ENCODE data around the gene NUP43. TPM values are rescaled to one million over a fixed set of nuclear protein-coding genes. Genes with fewer than 3 reads are reported as not detected.
"Not testable (repeated sequence)": the region's sequence is repeated elsewhere in the genome, so short reads cannot be mapped to it uniquely, and the experiment has no call there.

NUP43 gene
- total RNA-seq, 6 experiments from 2014 or later: 29.6 to 43.3 (median 37.2) TPM

- Mint-ChIP-seq H3K4me1 (ENCODE audit: low read depth) (0 out of 2 replicates have a peak, but pooled peaks cover 1% of the 10 kb centered on the region), H3K36me3 (ENCODE audit: low read depth) (peaks cover 16% of the 10 kb centered on the region), H3K27ac (no peak overlapping the region)
Measured at GRCh38 chr6:149686230-149686629, 60.1 kb downstream of the NUP43 start.

GRCh38 chr6:149683256-149683859 lies 63.0 kb downstream of the NUP43 start:
- no peak for DNase-seq

More at GRCh38 chr6:149686230-149686629, 60.1 kb downstream of the NUP43 start:
- TF ChIP-seq CTCF (IDR thresholded peaks at IDR 0.05): no peak
- H3K4me3 Mint-ChIP-seq: no peak overlapping the region
- no peaks in the 10 kb centered on the region for H3K9me3 Mint-ChIP-seq
- DNase-seq: no peak
- H3K27me3 Mint-ChIP-seq (ENCODE audit: insufficient read depth): peaks cover 1% of the 10 kb centered on the region; the same call in 1 of the 2 replicates

GRCh38 chr6:149681845-149682244 lies 64.5 kb downstream of the NUP43 start:
- not testable (repeated sequence) for H3K4me3 Mint-ChIP-seq; DNase-seq; H3K27me3 Mint-ChIP-seq (ENCODE audit: insufficient read depth); H3K9me3 Mint-ChIP-seq; H3K27ac Mint-ChIP-seq
- peaks cover 13% of the 10 kb centered on the region for H3K4me1 Mint-ChIP-seq (ENCODE audit: low read depth)
- H3K36me3 Mint-ChIP-seq (ENCODE audit: low read depth): peaks cover 30% of the 10 kb centered on the region

More at GRCh38 chr6:149683256-149683859, 63.0 kb downstream of the NUP43 start:
- peaks cover 20% of the 10 kb centered on the region for H3K36me3 Mint-ChIP-seq (ENCODE audit: low read depth)
- 0 out of 2 replicates have a peak, but pooled peaks cover 6% of the 10 kb centered on the region for H3K4me1 Mint-ChIP-seq (ENCODE audit: low read depth)
- H3K9me3 Mint-ChIP-seq: no peaks in the 10 kb centered on the region
- TF ChIP-seq CTCF (IDR thresholded peaks at IDR 0.05): no peak
- no peak overlapping the region for H3K27ac Mint-ChIP-seq
- H3K27me3 Mint-ChIP-seq (ENCODE audit: insufficient read depth): peaks cover 1% of the 10 kb centered on the region; the same call in 1 of the 2 replicates
- H3K4me3 Mint-ChIP-seq: no peak overlapping the region

- DNase-seq: no peak
- Mint-ChIP-seq H3K27ac (no peak overlapping the region), H3K4me3 (no peak overlapping the region), H3K4me1 (ENCODE audit: low read depth) (peaks cover 14% of the 10 kb centered on the region), H3K36me3 (ENCODE audit: low read depth) (peaks cover 33% of the 10 kb centered on the region), H3K9me3 (no peaks in the 10 kb centered on the region), H3K27me3 (ENCODE audit: insufficient read depth) (peaks cover 3% of the 10 kb centered on the region; the same call in 1 of the 2 replicates)
- no peak for TF ChIP-seq CTCF (IDR thresholded peaks at IDR 0.05)
Measured at GRCh38 chr6:149681209-149681608, 65.1 kb downstream of the NUP43 start.

GRCh38 chr6:149680503-149680902 lies 65.8 kb downstream of the NUP43 start:
- Mint-ChIP-seq H3K9me3 (no peaks in the 10 kb centered on the region), H3K4me1 (ENCODE audit: low read depth) (peaks cover 14% of the 10 kb centered on the region), H3K27me3 (ENCODE audit: insufficient read depth) (peaks cover 3% of the 10 kb centered on the region; the same call in 1 of the 2 replicates), H3K36me3 (ENCODE audit: low read depth) (peaks cover 33% of the 10 kb centered on the region), H3K27ac (no peak overlapping the region), H3K4me3 (no peak overlapping the region)
- DNase-seq: no peak
- no peak for TF ChIP-seq CTCF (IDR thresholded peaks at IDR 0.05)

Other genes with a start within 250 kb of the NUP43 start
- gene PPIL4, start 200.5 kb downstream of the NUP43 start, total RNA-seq (2021; fragmentation: NEBNext Ultra II Directional; extraction: Animal tissue kit (Norgen Biotek cat#: 25700)): 10 to 100 TPM; 31.9 to 35.1 (median 34.6) TPM
- gene GINM1, start 180.2 kb downstream of the NUP43 start, total RNA-seq (2021; fragmentation: NEBNext Ultra II Directional; extraction: Animal tissue kit (Norgen Biotek cat#: 25700)): 10 to 100 TPM; 60.9 to 69.3 (median 63.7) TPM
- 10 to 100 TPM; 14.5 to 16.6 (median 16.1) TPM for gene KATNA1, start 97.8 kb downstream of the NUP43 start, total RNA-seq (2021; fragmentation: NEBNext Ultra II Directional; extraction: Animal tissue kit (Norgen Biotek cat#: 25700))
- 10 to 100 TPM; 17.8 to 22.2 (median 20.1) TPM for gene LATS1, start 28.4 kb downstream of the NUP43 start, total RNA-seq (2021; fragmentation: NEBNext Ultra II Directional; extraction: Animal tissue kit (Norgen Biotek cat#: 25700))
- gene PCMT1, start 3.2 kb upstream of the NUP43 start, total RNA-seq (2021; fragmentation: NEBNext Ultra II Directional; extraction: Animal tissue kit (Norgen Biotek cat#: 25700)): 100 to 1,000 TPM in 5 of 6 experiments, 10 to 100 TPM in 1; 99.7 to 126 (median 112) TPM
- 10 to 100 TPM; 27.4 to 34.6 (median 30.4) TPM for gene LRP11, start 117.8 kb upstream of the NUP43 start, total RNA-seq (2021; fragmentation: NEBNext Ultra II Directional; extraction: Animal tissue kit (Norgen Biotek cat#: 25700))
- under 1 TPM in 5 of 6 experiments, not detected in 1; 0.14 to 0.41 (median 0.26) TPM for gene RAET1E, start 151.6 kb upstream of the NUP43 start, total RNA-seq (2021; fragmentation: NEBNext Ultra II Directional; extraction: Animal tissue kit (Norgen Biotek cat#: 25700))
- gene RAET1G, start 176.6 kb upstream of the NUP43 start, total RNA-seq (2021; fragmentation: NEBNext Ultra II Directional; extraction: Animal tissue kit (Norgen Biotek cat#: 25700)): 1 to 10 TPM in 2 of 6 experiments, under 1 TPM in 4; 0.64 to 1.1 (median 0.83) TPM
- 10 to 100 TPM; 16.2 to 23.2 (median 19.4) TPM for gene ULBP2, start 195.5 kb upstream of the NUP43 start, total RNA-seq (2021; fragmentation: NEBNext Ultra II Directional; extraction: Animal tissue kit (Norgen Biotek cat#: 25700))
- 10 to 100 TPM in 2 of 6 experiments, 1 to 10 TPM in 4; 8.6 to 12.7 (median 9.8) TPM for gene ULBP1, start 217.4 kb upstream of the NUP43 start, total RNA-seq (2021; fragmentation: NEBNext Ultra II Directional; extraction: Animal tissue kit (Norgen Biotek cat#: 25700))

Measured in HFFc6 (cell line).